ENCODE results near the gene A4GALT.

Gene A4GALT

GRCh38 chr22:42646569-42647525, 73.8 kb downstream of the A4GALT start:
- no peak for DNase-seq

- no peak for DNase-seq
These were observed 74.6 kb downstream of the A4GALT start for GRCh38 chr22:42645938-42646568.

DNA sequence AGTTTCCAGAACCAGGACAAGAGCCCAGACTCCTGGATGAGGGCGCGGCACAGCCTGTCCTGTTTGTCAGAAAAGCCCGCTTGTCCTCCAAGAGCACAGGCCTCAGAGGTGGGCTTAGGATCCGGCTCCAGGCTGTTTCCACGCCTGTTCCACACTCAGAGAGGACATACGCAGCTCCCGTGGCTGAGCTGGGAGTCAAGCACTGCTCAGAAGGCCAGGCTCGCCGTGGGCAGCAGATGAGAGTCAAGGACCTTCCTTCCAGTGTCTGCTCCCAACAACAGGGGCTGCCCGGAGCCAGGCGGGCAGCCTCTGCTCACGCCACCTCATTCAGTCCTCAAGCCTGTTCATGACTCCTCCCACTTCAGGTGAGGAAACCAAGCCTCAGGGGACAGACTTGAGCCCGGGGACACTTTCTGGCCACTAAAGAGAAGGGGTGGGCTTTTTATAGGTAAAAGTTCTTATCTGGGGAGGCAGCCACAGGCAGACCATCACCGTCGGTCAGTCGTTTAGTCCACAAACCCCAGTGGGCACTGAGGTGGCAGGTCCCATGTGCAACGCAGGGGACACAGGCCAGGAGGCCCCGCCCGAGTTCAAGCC, 75.2 kb downstream of the A4GALT start:
- DNase-seq = no peak

DNA sequence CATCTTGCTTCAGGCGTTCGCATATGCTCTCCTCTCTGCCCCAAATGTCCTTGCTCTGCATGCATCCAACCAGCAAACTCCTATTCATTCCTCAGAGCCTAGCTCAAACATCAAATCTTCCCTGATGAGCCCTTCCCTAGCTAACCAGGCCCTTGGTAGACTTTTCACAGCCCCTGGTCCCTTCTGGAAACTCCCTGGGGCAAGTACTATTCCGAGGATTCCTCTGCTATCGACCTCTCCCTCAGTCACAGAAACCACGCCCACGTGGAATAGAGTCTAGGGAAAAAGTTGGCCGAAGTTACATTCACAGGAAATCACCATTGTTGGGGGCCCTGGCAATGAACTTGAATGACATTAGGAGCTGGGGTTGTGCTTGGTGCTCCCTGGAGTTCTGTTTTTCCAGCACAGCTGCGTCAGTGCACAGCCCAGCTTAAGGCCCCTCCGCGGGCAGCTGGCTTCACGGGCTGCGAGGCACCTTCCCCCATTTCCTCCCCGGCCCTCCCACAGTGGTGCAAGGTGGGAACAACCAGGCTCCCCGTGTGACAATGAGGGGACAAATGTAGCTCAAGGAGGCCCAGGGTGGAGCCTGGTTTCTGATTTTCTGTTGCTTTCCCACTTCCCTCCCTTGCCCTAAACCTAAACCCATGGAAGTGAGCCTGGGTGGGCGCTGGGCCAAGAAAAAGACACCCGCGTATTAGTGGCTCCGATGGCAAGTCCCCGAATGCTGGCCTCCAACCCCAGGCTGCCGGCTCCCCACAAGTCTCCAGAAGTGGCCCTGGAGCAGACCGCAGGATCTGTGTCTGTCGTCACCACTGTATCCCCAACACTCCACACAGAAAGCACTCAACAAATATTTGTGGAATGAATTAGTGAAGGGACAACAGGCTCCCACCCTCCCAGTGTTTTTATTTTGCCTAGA, 76.0 kb downstream of the A4GALT start:
- DNase-seq = no peak

GRCh38 chr22:42643634-42644421, 76.8 kb downstream of the A4GALT start:
- no peak for DNase-seq

- no peak for DNase-seq
These were observed 77.7 kb downstream of the A4GALT start for GRCh38 chr22:42642806-42643633.
